GM12864 (cell line): ENCODE measurements around the gene IL1RAPL2.
"Not testable (repeated sequence)": the region's sequence is repeated elsewhere in the genome, so short reads cannot be mapped to it uniquely, and the experiment has no call there.

Experiments used
- DNase-seq: peaks from one replicate; pipeline ENCODE4 v3.0.0-alpha.2; 2011; ENCODE audit warnings: low read depth
- H3K4me3 ChIP-seq: 2 replicates; pipeline ENCODE4 v1.5.1; 2011; ENCODE audit warnings: mild to moderate bottlenecking, low read depth, low read length, control low read depth
- CTCF ChIP-seq: IDR thresholded peaks from 2 replicates; pipeline ENCODE4 v1.5.1; 2011; ENCODE audit warnings: low read depth, mild to moderate bottlenecking, moderate library complexity, low read length, control low read depth, inconsistent platforms; ENCODE audit errors: missing control alignments

IL1RAPL2 gene

DNA sequence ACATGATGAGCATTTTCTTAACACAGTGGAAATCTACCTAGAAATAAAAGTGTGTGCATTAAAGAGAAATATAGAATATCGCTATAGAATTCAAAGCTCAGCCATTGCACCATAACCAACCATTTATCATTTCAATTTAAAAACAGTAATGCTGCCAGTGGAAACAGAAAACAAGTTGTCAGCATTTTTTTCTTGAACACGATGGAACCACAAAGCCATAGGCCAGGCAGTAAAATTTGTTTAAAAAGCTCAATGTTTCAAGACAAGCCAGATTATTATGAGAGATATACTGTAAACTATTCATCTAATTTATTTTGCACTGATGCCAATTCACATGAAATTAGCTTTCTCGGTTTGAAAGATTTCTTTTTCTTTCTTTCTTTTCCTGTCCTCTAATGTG is 1209.7 kb downstream of the IL1RAPL2 start:
- DNase-seq = no peak
- no peak overlapping the region for H3K4me3 ChIP-seq
- no peak for TF ChIP-seq CTCF

GRCh38 chrX:105781804-105782203 is 1215.8 kb downstream of the IL1RAPL2 start:
- no peak overlapping the region for H3K4me3 ChIP-seq
- no peak for DNase-seq
- no peak for TF ChIP-seq CTCF

DNA sequence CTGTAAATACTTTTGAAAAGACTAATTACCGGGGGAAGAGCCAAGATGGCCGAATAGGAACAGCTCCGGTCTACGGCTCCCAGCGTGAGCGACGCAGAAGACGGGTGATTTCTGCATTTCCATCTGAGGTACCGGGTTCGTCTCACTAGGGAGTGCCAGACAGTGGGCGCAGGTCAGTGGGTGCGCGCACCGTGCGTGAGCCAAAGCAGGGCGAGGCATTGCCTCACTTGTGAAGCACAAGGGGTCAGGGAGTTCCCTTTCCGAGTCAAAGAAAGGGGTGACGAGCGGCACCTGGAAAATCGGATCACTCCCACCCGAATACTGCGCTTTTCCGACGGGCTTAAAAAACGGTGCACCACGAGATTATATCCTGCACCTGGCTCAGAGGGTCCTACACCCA is 1230.9 kb downstream of the IL1RAPL2 start:
- not testable (repeated sequence) for DNase-seq

DNA sequence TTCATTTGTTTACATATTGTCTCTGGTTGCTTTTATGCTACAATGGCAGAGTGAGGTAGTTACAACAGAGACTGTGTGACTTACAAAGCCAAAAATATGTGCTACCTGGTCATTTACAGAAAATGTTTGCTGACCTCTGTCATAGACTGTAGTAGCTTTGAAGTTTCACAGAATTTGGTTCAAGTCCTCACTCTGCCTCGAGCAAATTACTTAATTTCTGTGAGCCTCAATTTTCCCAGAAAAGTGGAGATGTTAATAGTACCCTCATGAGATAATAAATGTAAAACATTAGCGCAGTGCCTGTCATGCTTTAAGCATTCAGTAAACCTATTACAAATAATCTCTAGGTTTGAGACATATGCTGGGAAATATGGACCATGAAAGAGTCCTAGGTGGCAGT is 1237.9 kb downstream of the IL1RAPL2 start:
- TF ChIP-seq CTCF = no peak
- no peak for DNase-seq
- no peak overlapping the region for H3K4me3 ChIP-seq

More for the DNA sequence above, 1230.9 kb downstream of the IL1RAPL2 start:
- not testable (repeated sequence) for H3K4me3 ChIP-seq

- not testable (repeated sequence) for H3K4me3 ChIP-seq, DNase-seq
Measured at GRCh38 chrX:105805655-105806054, 1239.7 kb downstream of the IL1RAPL2 start.

- no peak for TF ChIP-seq CTCF
- no peak for DNase-seq
- H3K4me3 ChIP-seq = no peak overlapping the region
Measured at GRCh38 chrX:105816517-105816916, 1250.5 kb downstream of the IL1RAPL2 start.
